CD1c-positive myeloid dendritic cell (primary cell): Measurements from ENCODE around the gene KRT80.

Experiments used
- DNase-seq: peaks from one replicate; pipeline ENCODE4 v3.0.0-alpha.2; 2016; ENCODE audit errors: extremely low spot score

The KRT80 gene

GRCh38 chr12:52179396-52179973 lies 12.3 kb downstream of the KRT80 start:
- DNase-seq: no peak

GRCh38 chr12:52178984-52179383 lies 12.8 kb downstream of the KRT80 start:
- DNase-seq: no peak

- DNase-seq: no peak
Measured at GRCh38 chr12:52178443-52178842, 13.4 kb downstream of the KRT80 start.

- no peak for DNase-seq
Measured at GRCh38 chr12:52175371-52176350, 16.2 kb downstream of the KRT80 start.

GRCh38 chr12:52173526-52173925 lies 18.3 kb downstream of the KRT80 start:
- no peak for DNase-seq

GRCh38 chr12:52172956-52173355 lies 18.9 kb downstream of the KRT80 start:
- no peak for DNase-seq

- peak; percentile 37 for DNase-seq
Measured at GRCh38 chr12:52171950-52172512, 19.8 kb downstream of the KRT80 start.

- no peak for DNase-seq
Measured at GRCh38 chr12:52170827-52171226, 21.0 kb downstream of the KRT80 start.

- DNase-seq: no peak
Measured at GRCh38 chr12:52169886-52170285, 21.9 kb downstream of the KRT80 start.

GRCh38 chr12:52168019-52168717 lies 23.6 kb downstream of the KRT80 start:
- no peak for DNase-seq

GRCh38 chr12:52167526-52167925 lies 24.3 kb downstream of the KRT80 start:
- DNase-seq: no peak

GRCh38 chr12:52166672-52167071 lies 25.1 kb downstream of the KRT80 start:
- DNase-seq: no peak

- peak; percentile 54 for DNase-seq
Measured at GRCh38 chr12:52165096-52165855, 26.5 kb downstream of the KRT80 start.

- no peak for DNase-seq
Measured at GRCh38 chr12:52164624-52165023, 27.2 kb downstream of the KRT80 start.

GRCh38 chr12:52162981-52163380 lies 28.8 kb downstream of the KRT80 start:
- DNase-seq: no peak

- DNase-seq: no peak
Measured at GRCh38 chr12:52160200-52160599, 31.6 kb downstream of the KRT80 start.

- DNase-seq: no peak
Measured at GRCh38 chr12:52157566-52158150, 34.2 kb downstream of the KRT80 start.

- peak; percentile 80 for DNase-seq
Measured at GRCh38 chr12:52156757-52157565, 34.9 kb downstream of the KRT80 start.

GRCh38 chr12:52156311-52156710 lies 35.5 kb downstream of the KRT80 start:
- DNase-seq: no peak
